ENCODE measurements around the gene GPBP1L1.
A peak's percentile ranks its signal among the peaks of the same experiment; 100 is the strongest.

DNA sequence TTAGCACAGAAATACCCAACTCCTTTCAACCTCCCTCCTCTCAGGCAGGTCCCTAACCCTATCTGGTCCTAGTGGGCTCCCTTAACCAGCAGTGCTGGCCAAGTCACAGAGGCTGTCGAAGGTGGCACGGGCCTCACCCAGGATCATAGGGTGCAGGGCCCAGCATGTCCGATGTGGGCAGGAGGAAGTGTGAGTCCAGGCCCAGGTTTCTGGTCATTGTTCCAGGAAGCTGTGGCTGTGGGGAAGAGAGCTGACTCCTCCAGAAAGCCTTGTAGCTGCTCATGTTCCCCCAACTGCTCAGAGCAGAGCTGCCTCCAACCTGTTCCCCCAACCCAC lies 64.9 kb downstream of the GPBP1L1 start:
- TF ChIP-seq, protein P1, sequence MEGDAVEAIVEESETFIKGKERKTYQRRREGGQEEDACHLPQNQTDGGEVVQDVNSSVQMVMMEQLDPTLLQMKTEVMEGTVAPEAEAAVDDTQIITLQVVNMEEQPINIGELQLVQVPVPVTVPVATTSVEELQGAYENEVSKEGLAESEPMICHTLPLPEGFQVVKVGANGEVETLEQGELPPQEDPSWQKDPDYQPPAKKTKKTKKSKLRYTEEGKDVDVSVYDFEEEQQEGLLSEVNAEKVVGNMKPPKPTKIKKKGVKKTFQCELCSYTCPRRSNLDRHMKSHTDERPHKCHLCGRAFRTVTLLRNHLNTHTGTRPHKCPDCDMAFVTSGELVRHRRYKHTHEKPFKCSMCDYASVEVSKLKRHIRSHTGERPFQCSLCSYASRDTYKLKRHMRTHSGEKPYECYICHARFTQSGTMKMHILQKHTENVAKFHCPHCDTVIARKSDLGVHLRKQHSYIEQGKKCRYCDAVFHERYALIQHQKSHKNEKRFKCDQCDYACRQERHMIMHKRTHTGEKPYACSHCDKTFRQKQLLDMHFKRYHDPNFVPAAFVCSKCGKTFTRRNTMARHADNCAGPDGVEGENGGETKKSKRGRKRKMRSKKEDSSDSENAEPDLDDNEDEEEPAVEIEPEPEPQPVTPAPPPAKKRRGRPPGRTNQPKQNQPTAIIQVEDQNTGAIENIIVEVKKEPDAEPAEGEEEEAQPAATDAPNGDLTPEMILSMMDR (IDR thresholded peaks at IDR 0.05 in 8 of 11, conservative IDR thresholded peaks at IDR 0.05 in 3 of 11): no peak
- TF ChIP-seq POLR2A (IDR thresholded peaks at IDR 0.05) (no peak), POLR2AphosphoS5 (IDR thresholded peaks at IDR 0.05) (peak; percentile 34 to 58 (median 58))

Measured in spleen (tissue), 7 donors.